AG08395 (cell line): ENCODE measurements around the gene NAB1.
"Not testable (repeated sequence)": the region's sequence is repeated elsewhere in the genome, so short reads cannot be mapped to it uniquely, and the experiment has no call there.

Experiments used
- DNase-seq: peaks from one replicate; pipeline ENCODE4 v3.0.0; 2012; ENCODE audit warnings: mixed read lengths, low spot score

The NAB1 gene

GRCh38 chr2:190649035-190649797, at the start of gene NAB1:
NAB1 (plus strand) TSS chr2:190649083; CDS start chr2:190659177, 10,094 bp downstream.
- DNase-seq, result peak; percentile 46

- DNase-seq, result no peak
These were observed 49.2 kb upstream of the NAB1 start for GRCh38 chr2:190599546-190600220.

- no peak for DNase-seq
These were observed 48.4 kb upstream of the NAB1 start for GRCh38 chr2:190600293-190601103.

GRCh38 chr2:190603374-190603773, 45.5 kb upstream of the NAB1 start:
- DNase-seq, result no peak

- DNase-seq, result no peak
These were observed 41.8 kb upstream of the NAB1 start for GRCh38 chr2:190607014-190607597.

GRCh38 chr2:190607657-190608357, 41.1 kb upstream of the NAB1 start:
- no peak for DNase-seq

GRCh38 chr2:190608863-190609262, 40.0 kb upstream of the NAB1 start:
- DNase-seq, result not testable (repeated sequence)

- not testable (repeated sequence) for DNase-seq
These were observed 39.5 kb upstream of the NAB1 start for GRCh38 chr2:190609397-190609796.

GRCh38 chr2:190610528-190610927, 38.4 kb upstream of the NAB1 start:
- DNase-seq, result not testable (repeated sequence)

GRCh38 chr2:190615555-190616200, 33.2 kb upstream of the NAB1 start:
- DNase-seq, result no peak

- no peak for DNase-seq
These were observed 30.9 kb upstream of the NAB1 start for GRCh38 chr2:190618030-190618429.

- no peak for DNase-seq
These were observed 23.2 kb upstream of the NAB1 start for GRCh38 chr2:190625691-190626090.

- peak; percentile 18 for DNase-seq
These were observed 22.2 kb upstream of the NAB1 start for GRCh38 chr2:190626641-190627210.

- peak; percentile 53 for DNase-seq
These were observed 21.2 kb upstream of the NAB1 start for GRCh38 chr2:190627448-190628412.

- DNase-seq, result no peak
These were observed 20.1 kb upstream of the NAB1 start for GRCh38 chr2:190628591-190629319.

GRCh38 chr2:190634381-190634780, 14.5 kb upstream of the NAB1 start:
- DNase-seq, result no peak

GRCh38 chr2:190635781-190636180, 13.1 kb upstream of the NAB1 start:
- DNase-seq, result no peak

GRCh38 chr2:190636361-190636760, 12.5 kb upstream of the NAB1 start:
- DNase-seq, result peak; percentile 35

GRCh38 chr2:190637281-190637734, 11.6 kb upstream of the NAB1 start:
- DNase-seq, result peak; percentile 41
